C4-2B (cell line): Measurements from ENCODE around the gene TMEM132D.

Source experiments
- CTCF ChIP-seq: fragments of 450-650 bp; conservative IDR thresholded peaks from 2 replicates; pipeline ENCODE4 v1.5.1; 2017; ENCODE audit warnings: mild to moderate bottlenecking
- ZFX ChIP-seq: fragments of 450-650 bp; IDR thresholded peaks from 2 replicates; pipeline ENCODE4 v1.6.1; 2017

- TF ChIP-seq CTCF (no peak), ZFX (no peak)
Observed at GRCh38 chr12:129067491-129067890, 836.3 kb downstream of the TMEM132D start.
